A549 (cell line): Measurements from ENCODE around the gene FLACC1. TPM values are rescaled to one million over a fixed set of nuclear protein-coding genes. Genes with fewer than 3 reads are reported as not detected.

Source experiments
- ATAC-seq, 2 experiments: fragments of 200-7000 bp in 1 of 2; fragments of >200 bp in 1 of 2; cut with Nextera tagmentation in 1 of 2; cut with Tn5 transposase in 1 of 2; 3 replicates each; pipeline versions ENCODE4 v1.8.0 to v1.9.1; 2018 to 2020; ENCODE audit warnings: mild to moderate bottlenecking in 1 of 2, moderate library complexity in 1 of 2
- CTCF ChIA-PET: fragments of 300-600 bp; sonication (Branson Sonifier 250); formaldehyde crosslinking; extraction: SDS; loops from one replicate; lab custom pipeline; 2021; ENCODE audit warnings: antibody characterized with exemption, inconsistent platforms; lab: Yijun Ruan, JAX
- POLR2A ChIA-PET: fragments of 350-600 bp; formaldehyde crosslinking; extraction: SDS; loops from one replicate; lab custom pipeline; 2021; ENCODE audit warnings: antibody characterized with exemption, inconsistent platforms; lab: Yijun Ruan, JAX
- DNase-seq, 2 experiments: peaks; one replicate each; pipeline versions ENCODE4 v3.0.0 to v3.0.0-alpha.2; 2011 to 2016; ENCODE audit warnings: low read depth in 1 of 2, low spot score in 1 of 2
- FAIRE-seq: peaks from 2 replicates; lab custom pipeline; 2011; peaks lifted over from hg19 to GRCh38; lab: Jason Lieb, UNC
- H3K27ac ChIP-seq, 2 experiments: fragments of >200 bp; sonication (Bioruptor Twin); formaldehyde crosslinking; 3 replicates each; pipeline ENCODE4 v1.5.1; 2016 to 2017
- H3K4me1 ChIP-seq: fragments of >200 bp; sonication (Bioruptor Twin); formaldehyde crosslinking; 3 replicates; pipeline ENCODE4 v1.6.1; 2016
- H3K4me2 ChIP-seq: fragments of >200 bp; sonication (Bioruptor Twin); formaldehyde crosslinking; 3 replicates; pipeline ENCODE4 v1.6.1; 2016
- H3K4me3 ChIP-seq: fragments of >200 bp; sonication (Bioruptor Twin); formaldehyde crosslinking; 3 replicates; pipeline ENCODE4 v1.5.1; 2016
- H3K9me3 ChIP-seq: fragments of >200 bp; sonication (Bioruptor Twin); formaldehyde crosslinking; 3 replicates; pipeline ENCODE4 v1.6.1; 2016
- ATOH8 ChIP-seq: fragments of 250-450 bp; sonication (Bioruptor Pico); IDR thresholded peaks from 2 replicates; pipeline ENCODE4 v1.5.0; 2020; ENCODE audit warnings: low read depth, mild to moderate bottlenecking, moderate library complexity
- CBX2 ChIP-seq: fragments of 200-600 bp; sonication (generic); IDR thresholded peaks from 2 replicates; pipeline ENCODE4 v1.6.1; 2016; ENCODE audit warnings: low read depth, mild to moderate bottlenecking, borderline replicate concordance
- CBX8 ChIP-seq: fragments of 200-600 bp; sonication (generic); IDR thresholded peaks from 2 replicates; pipeline ENCODE4 v1.6.1; 2016
- CHD4 ChIP-seq: fragments of 200-600 bp; sonication (generic); IDR thresholded peaks from 2 replicates; pipeline ENCODE4 v1.6.1; 2016; ENCODE audit warnings: antibody characterized with exemption, mild to moderate bottlenecking, borderline replicate concordance
- CTCF ChIP-seq: fragments of >200 bp; sonication (Bioruptor Twin); formaldehyde crosslinking; IDR thresholded peaks from 3 replicates; pipeline ENCODE4 v1.5.1; 2016
- EHF ChIP-seq: fragments of 250-450 bp; sonication (Bioruptor Pico); IDR thresholded peaks from 2 replicates; pipeline ENCODE4 v1.5.0; 2020; ENCODE audit warnings: mild to moderate bottlenecking
- EHMT2 ChIP-seq: fragments of 200-600 bp; sonication (generic); IDR thresholded peaks from 2 replicates; pipeline ENCODE4 v1.6.1; 2016; ENCODE audit warnings: antibody characterized with exemption, low read depth, mild to moderate bottlenecking, moderate library complexity
- ELK1 ChIP-seq: fragments of 150-350 bp; IDR thresholded peaks from 2 replicates; pipeline ENCODE4 v1.6.1; 2014; ENCODE audit warnings: low read depth, mild to moderate bottlenecking, low read length
- FOSB ChIP-seq: fragments of 250-450 bp; sonication (Bioruptor Pico); IDR thresholded peaks from 2 replicates; pipeline ENCODE4 v1.5.0; 2020; ENCODE audit warnings: mild to moderate bottlenecking, moderate library complexity
- FOSL2 ChIP-seq, 2 experiments: fragments of 450-650 bp in 1 of 2; fragments of >200 bp in 1 of 2; sonication (Bioruptor Twin) in 1 of 2; formaldehyde crosslinking; IDR thresholded peaks; 2 replicates each; pipeline versions ENCODE4 v1.5.0 to v1.6.1; 2016 to 2020; ENCODE audit warnings: mild to moderate bottlenecking in 1 of 2, moderate library complexity in 1 of 2
- GATA3 ChIP-seq: IDR thresholded peaks from 2 replicates; pipeline ENCODE4 v1.6.1; 2012; ENCODE audit warnings: borderline replicate concordance
- HMGXB4 ChIP-seq: fragments of 250-450 bp; sonication (Bioruptor Pico); IDR thresholded peaks from 2 replicates; pipeline ENCODE4 v1.5.0; 2021; ENCODE audit warnings: mild to moderate bottlenecking, moderate library complexity, borderline replicate concordance
- HOXA7 ChIP-seq: fragments of 250-450 bp; sonication (Bioruptor Pico); IDR thresholded peaks from 2 replicates; pipeline ENCODE4 v1.5.0; 2020; ENCODE audit warnings: mild to moderate bottlenecking, moderate library complexity
- JUN ChIP-seq, 2 experiments: fragments of >200 bp; sonication (Bioruptor Twin); formaldehyde crosslinking; IDR thresholded peaks; 2 replicates in 1 of 2; 3 replicates in 1 of 2; pipeline ENCODE4 v1.6.1; 2016 to 2017
- JUNB ChIP-seq: fragments of >200 bp; sonication (Bioruptor Twin); formaldehyde crosslinking; IDR thresholded peaks from 2 replicates; pipeline ENCODE4 v1.6.1; 2016
- KDM1A ChIP-seq: fragments of 200-600 bp; sonication (generic); IDR thresholded peaks from 2 replicates; pipeline ENCODE4 v1.6.1; 2016; ENCODE audit warnings: low read depth, mild to moderate bottlenecking
- MAFK ChIP-seq: fragments of 450-650 bp; IDR thresholded peaks from 2 replicates; pipeline ENCODE4 v1.6.1; 2014; ENCODE audit not compliant: partially characterized antibody
- MAZ ChIP-seq: fragments of 150-350 bp; IDR thresholded peaks from 2 replicates; pipeline ENCODE4 v1.6.1; 2014; ENCODE audit warnings: antibody characterized with exemption, low read depth, low read length, borderline replicate concordance
- POLR2A ChIP-seq: IDR thresholded peaks from 2 replicates; pipeline ENCODE4 v1.6.1; 2012; ENCODE audit warnings: mild to moderate bottlenecking, low read length
- POLR2AphosphoS2 ChIP-seq: conservative IDR thresholded peaks from 2 replicates; pipeline ENCODE4 v1.6.1; 2012; ENCODE audit warnings: low read length, improper control_type of control experiment, inconsistent platforms
- RCOR1 ChIP-seq: fragments of 150-350 bp; IDR thresholded peaks from 2 replicates; pipeline ENCODE4 v1.6.1; 2014; ENCODE audit warnings: antibody characterized with exemption, low read length, low read depth
- RFX5 ChIP-seq: fragments of 450-650 bp; IDR thresholded peaks from 2 replicates; pipeline ENCODE4 v1.7.1; 2014; ENCODE audit warnings: antibody characterized with exemption, mild to moderate bottlenecking, moderate library complexity
- RNF2 ChIP-seq: fragments of 200-600 bp; sonication (generic); IDR thresholded peaks from 2 replicates; pipeline ENCODE4 v1.6.1; 2016; ENCODE audit warnings: low read depth, mild to moderate bottlenecking, antibody characterized with exemption, moderate library complexity, borderline replicate concordance
- TFCP2L1 ChIP-seq: fragments of 250-450 bp; sonication (Bioruptor Pico); IDR thresholded peaks from 2 replicates; pipeline ENCODE4 v1.5.0; 2021; ENCODE audit warnings: mild to moderate bottlenecking
- USF2 ChIP-seq: fragments of 450-650 bp; IDR thresholded peaks from 2 replicates; pipeline ENCODE4 v1.6.1; 2014; ENCODE audit warnings: antibody characterized with exemption
- ZC3H11A ChIP-seq: fragments of 450-650 bp; IDR thresholded peaks from 2 replicates; pipeline ENCODE4 v1.6.1; 2014; ENCODE audit warnings: antibody characterized with exemption, mild to moderate bottlenecking
- WGBS: methylation state at CpG from one replicate; pipeline ENCODE4 v1.1.6; 2017; ENCODE audit errors: missing lambda C conversion rate; 5-methylcytosine and 5-hydroxymethylcytosine counted together
- polyA plus RNA-seq, 4 experiments: library from polyadenylated mRNA; depleted of rRNA in 3 of 4; stranded (reverse); fragments of >200 nt; fragmentation: RNase III in 1 of 4; extraction: RNeasy Plus Mini Kit Qiagen cat#74134 plus additional on column Dnase treatment in 1 of 4; gene quantifications; 2 replicates in 3 of 4; 3 replicates in 1 of 4; pipeline ENCODE4 v1.2.3, GENCODE V29; 2011 to 2017

Gene FLACC1
- polyA plus RNA-seq, 2 of the 4 experiments (the other 2 are of a cell fraction): 0.26 to 0.36 TPM

- 90% methylated on average over 2 of the region's 2 CpGs for WGBS
Observed at GRCh38 chr2:201263779-201264178, 93.4 kb downstream of the FLACC1 start.

GRCh38 chr2:201262718-201263117 lies 94.4 kb downstream of the FLACC1 start:
- no peak for FAIRE-seq
- CTCF ChIA-PET: interaction anchor here (1.2 kb wide), 1 partner anchor 26 kb away, joined by 3 read pairs; no protein-coding TSS in a partner anchor

More at GRCh38 chr2:201263779-201264178, 93.4 kb downstream of the FLACC1 start:
- FAIRE-seq (no peak), DNase-seq (no peak), ATAC-seq (no peak)
- Histone ChIP-seq H3K27ac (no peak overlapping the region), H3K4me2 (no peak overlapping the region), H3K9me3 (no peaks in the 10 kb centered on the region), H3K4me3 (no peak overlapping the region), H3K4me1 (peaks cover 27% of the 10 kb centered on the region)
- ChIA-PET POLR2A (interaction anchor here (0.7 kb wide), 1 partner anchor 10 kb away, joined by 3 read pairs; no protein-coding TSS in a partner anchor), CTCF (interaction anchor here (1.5 to 1.7 kb wide), 2 partner anchors 31 to 98 kb away, joined by 3 to 5 read pairs; no protein-coding TSS in a partner anchor)
- TF ChIP-seq CHD4: no peak
- no peak for TF ChIP-seq HMGXB4 (CRISPR knock-in tag)
- TF ChIP-seq USF2: no peak
- TF ChIP-seq EHMT2: no peak

GRCh38 chr2:201261906-201262305 lies 95.2 kb downstream of the FLACC1 start:
- ATAC-seq: no peak
- Histone ChIP-seq H3K4me1 (peaks cover 34% of the 10 kb centered on the region), H3K27ac (no peak overlapping the region), H3K9me3 (no peaks in the 10 kb centered on the region), H3K4me3 (no peak overlapping the region), H3K4me2 (peak overlapping the region; percentile 15; the same call in 1 of the 3 replicates)
- DNase-seq: no peak
- POLR2A ChIA-PET: no interaction called here
- FAIRE-seq: no peak
- WGBS: 88% methylated on average over 2 of the region's 2 CpGs
- CTCF ChIA-PET: interaction anchor here (0.6 to 1.2 kb wide), 2 partner anchors 25 to 515 kb away, joined by 3 read pairs; no protein-coding TSS in a partner anchor
- TF ChIP-seq ELK1 (no peak), FOSL2 (IDR thresholded peaks at IDR 0.05) (no peak), FOSL2 (CRISPR knock-in tag; IDR thresholded peaks at IDR 0.05) (no peak), MAZ (no peak), EHF (CRISPR knock-in tag) (no peak), POLR2AphosphoS2 (no peak), GATA3 (no peak), RCOR1 (no peak), RFX5 (no peak), CBX8 (no peak), RNF2 (no peak), ATOH8 (no peak), USF2 (no peak), CTCF (no peak), FOSB (CRISPR knock-in tag) (no peak)

More at GRCh38 chr2:201262718-201263117, 94.4 kb downstream of the FLACC1 start:
- 90% methylated on average over 6 of the region's 6 CpGs for WGBS
- TF ChIP-seq TFCP2L1 (no peak), MAFK (no peak), HOXA7 (no peak), CBX2 (no peak), JUNB (no peak), ZC3H11A (no peak), ELK1 (no peak), JUN (IDR thresholded peaks at IDR 0.05) (no peak), KDM1A (no peak), POLR2A (no peak)
- Histone ChIP-seq H3K4me1 (peaks cover 27% of the 10 kb centered on the region), H3K9me3 (no peaks in the 10 kb centered on the region), H3K4me2 (no peak overlapping the region), H3K27ac (no peak overlapping the region), H3K4me3 (no peak overlapping the region)
- POLR2A ChIA-PET: no interaction called here
- DNase-seq: no peak
- ATAC-seq: no peak
